HG03064 (cell line): ENCODE data around the gene MYBPC3.
"Not testable (repeated sequence)": the region's sequence is repeated elsewhere in the genome, so short reads cannot be mapped to it uniquely, and the experiment has no call there.

ENCODE experiments used
- ATAC-seq: cut with Tn5 transposase; IDR thresholded peaks from one replicate; pipeline ENCODE4 v1.9.1; 2021; ENCODE audit warnings: low read depth; ENCODE audit not compliant: unreplicated experiment

Gene MYBPC3

DNA sequence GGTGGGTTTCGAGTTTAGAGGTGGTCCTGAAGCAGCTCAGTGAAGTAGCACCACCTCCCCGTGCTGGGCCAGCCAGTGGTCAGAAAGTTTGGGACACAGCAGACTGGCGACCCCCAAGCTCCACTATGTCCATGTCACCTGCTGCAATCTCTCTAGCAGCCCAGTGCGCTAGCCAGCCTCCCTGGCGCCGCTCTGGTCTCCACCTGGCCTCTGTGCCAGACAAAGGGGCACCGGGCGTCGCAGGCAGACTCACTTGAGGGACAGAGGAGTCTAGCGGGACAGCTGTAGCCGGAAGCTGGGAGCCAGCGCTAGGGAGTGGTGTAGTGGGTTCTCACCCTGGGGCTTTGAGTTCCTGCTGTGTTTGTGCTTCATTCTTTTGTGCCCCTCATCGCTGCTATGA lies 25.5 kb downstream of the MYBPC3 start:
- no peak for ATAC-seq

DNA sequence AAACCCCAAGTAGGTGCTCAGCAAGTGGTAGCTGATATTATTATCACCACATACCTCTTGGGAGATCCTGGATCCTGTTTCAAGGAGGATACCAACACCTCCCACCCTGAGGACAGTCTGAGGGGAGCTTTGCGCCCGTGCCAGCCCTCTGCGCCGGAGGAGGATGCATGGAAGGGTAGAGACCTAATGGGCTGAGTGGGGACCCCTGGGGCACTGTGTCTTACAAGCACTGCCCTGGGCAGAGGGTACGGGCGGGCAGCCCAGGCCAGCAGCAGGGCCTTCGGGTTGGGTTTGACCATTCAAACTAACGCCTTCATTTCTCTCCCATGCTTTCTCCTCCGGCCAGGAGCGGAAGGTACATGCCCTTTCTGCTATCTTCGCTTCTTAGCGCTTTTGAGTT lies 26.3 kb downstream of the MYBPC3 start:
- no peak for ATAC-seq

DNA sequence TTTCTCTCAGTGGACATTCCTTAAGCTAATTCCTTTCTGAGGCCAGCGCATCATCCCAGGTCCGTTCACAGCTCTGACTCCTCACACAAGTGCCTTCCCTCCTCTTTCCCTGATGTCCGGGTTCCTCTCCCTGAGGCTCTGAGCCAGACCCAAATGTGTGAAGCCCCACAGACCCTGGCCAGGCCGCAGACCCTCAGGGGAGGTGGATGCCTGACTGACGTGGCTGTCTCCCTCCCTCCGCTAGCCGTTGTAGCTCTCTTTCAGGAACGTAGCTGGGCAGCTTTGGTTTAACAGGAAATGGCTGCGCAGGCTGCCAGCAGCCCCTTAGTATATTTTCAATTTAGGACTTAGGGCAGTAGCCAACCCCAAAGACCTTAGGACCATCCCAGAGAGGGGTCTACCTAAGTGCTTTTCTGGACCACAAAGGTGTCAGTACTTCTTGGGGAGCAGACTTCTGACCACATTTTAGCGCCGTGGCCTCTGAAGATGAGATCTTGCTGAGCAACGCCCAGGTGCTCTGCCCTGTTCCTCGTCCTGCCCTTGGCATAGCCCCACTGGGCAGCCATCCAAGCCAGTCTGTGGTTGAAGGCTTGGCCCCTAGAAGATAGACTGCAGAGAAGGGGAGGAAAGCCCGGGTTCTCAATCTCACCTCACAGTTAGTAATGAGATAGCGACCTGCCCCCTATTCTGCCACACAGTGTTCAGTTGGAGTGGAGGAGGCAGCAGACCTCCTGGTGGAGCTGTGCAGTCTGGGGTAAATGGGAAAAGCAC lies 27.0 kb downstream of the MYBPC3 start:
- ATAC-seq, result no peak

DNA sequence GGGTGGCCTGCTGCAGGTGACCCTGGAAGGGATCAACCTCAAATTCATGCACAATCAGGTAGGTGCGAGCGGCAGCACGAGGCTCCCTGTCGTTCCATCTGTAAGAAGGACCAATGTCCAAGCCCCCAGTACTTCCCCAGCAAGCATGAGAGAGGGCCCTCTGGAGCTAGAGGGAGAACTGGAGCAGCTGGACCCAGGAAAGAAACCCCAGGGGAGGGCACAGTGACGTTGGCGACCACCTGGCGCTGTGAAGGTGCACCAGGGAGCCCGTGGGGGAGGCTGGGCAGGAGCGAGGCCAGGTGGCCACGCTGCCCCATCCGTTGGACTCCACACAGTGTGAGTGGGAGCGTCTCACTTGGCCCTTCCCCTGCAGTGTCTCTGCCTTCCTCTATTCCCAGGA lies 28.0 kb downstream of the MYBPC3 start:
- no peak for ATAC-seq

DNA sequence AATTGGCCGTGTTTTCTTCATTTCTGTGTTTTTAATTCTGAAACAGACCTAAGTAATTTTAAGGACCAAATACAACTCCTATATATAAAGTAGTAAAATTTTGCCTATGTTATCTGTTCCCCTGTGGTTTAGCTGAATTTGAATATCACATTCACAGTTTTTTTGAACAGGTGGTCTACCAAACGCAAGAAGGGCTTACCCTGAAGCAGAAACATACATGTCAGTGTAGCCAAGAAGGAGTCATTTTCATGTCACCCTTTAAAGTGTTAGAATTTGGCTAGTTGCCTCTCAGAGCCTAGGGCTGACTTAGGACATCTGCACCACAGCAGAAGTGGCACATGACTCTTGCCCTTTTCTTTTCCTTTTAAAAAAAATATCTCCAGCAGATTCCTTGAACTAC lies 34.3 kb downstream of the MYBPC3 start:
- no peak for ATAC-seq

DNA sequence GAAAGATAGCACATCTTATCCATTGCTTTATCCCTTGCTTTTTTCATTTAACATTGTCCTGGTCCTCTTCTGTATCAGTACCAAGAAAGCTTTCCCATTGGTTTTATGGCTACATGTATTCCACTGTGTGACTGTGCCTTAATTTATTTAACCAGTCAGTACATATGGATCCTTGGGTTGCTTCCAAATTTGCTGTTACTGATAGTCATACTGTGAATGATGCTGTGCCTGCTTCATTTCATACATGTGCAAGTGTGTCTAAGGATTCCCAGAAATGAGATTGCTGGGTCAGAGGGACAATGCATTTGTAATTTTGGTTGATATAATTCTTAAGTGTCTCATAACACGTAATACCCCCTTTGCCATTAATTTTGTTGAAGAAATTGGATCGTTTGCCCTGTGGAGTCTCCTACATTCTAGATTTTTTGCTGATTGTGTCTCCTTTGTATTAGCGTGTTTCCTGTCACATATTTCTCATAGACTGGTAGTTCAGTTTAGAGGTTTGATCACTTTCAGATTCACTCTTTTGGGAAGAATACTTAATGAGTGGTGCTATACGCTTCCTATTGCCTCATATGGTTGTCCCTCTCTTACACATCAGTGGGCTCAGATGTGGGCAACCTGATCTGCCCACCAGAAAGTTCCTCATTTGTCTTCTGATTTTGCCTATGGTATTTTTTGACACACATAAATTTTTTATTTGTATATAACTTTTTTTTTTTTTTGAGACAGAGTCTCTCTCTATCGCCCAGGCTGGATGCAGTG lies 35.3 kb downstream of the MYBPC3 start:
- ATAC-seq, result peak; percentile 89

DNA sequence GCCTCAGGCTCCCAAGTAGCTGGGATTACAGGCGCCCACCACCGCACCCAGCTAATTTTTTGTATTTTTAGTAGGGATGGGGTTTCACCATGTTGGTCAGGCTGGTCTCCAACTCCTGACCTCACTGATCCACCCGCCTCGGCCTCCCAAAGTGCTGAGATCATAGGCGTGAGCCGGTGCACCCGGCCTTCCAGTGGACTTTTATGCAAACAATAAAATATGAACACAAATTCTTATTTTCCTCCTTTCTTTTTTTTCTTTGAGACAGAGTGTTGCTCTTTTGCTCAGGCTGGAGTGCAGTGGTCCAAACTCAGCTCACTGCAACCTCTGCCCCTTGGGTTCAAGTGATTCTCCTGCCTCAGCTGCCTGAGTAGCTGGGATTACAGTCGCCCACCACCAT lies 36.0 kb downstream of the MYBPC3 start:
- ATAC-seq, result not testable (repeated sequence)

DNA sequence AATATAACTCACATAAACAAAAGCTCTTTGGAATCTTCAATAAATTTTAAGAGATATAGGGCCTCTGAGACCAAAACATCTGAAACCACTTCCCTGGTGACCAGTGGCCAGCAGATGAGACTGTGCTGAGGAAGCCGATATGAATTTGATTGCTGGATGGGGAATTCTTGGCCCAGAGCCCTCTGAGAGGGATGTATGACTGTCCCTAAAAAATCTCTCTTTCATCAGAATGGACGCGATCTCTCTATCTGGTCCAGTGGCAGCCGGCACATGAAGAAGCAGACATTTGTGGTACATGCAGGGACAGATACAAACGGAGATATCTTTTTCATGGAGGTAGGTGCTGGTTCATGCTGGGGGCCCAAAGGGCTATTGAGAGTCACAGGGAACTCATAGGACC lies 37.5 kb downstream of the MYBPC3 start:
- no peak for ATAC-seq

DNA sequence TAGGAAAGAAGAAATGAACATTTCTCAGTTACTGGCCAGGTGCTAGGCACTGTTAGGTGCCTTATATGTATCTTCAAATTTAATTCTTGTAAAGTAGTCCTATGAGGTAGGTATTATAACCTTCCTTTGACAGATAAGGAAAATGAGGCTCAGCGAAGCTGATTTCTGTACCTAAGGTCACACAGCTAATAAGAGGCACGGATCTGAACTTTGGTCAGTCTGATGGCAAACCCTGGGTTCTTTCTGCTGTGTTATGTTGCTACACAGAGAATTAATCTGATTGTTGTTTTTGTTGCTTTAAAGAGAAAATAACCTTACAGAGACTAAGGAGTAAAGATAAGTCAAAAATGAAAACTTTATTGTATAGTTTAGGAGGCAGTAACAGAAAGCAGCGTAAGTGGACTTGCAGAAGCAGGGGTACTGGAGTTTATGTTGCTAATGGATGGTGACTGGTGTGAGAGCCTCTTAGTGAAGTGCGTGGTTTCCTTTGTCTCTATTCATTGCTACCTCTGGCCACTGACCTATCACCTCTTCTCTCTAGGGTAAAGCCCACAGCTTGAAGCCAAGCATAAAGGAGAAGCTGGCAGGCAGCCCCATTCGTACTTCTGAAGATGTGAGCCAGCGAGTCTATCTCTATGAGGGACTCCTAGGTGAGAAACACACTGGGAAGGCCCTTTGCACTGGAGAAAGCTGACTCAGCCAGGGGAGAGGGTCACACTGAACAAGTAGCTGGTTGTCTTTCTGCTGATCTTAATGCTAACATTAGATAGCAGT lies 44.3 kb downstream of the MYBPC3 start:
- no peak for ATAC-seq

DNA sequence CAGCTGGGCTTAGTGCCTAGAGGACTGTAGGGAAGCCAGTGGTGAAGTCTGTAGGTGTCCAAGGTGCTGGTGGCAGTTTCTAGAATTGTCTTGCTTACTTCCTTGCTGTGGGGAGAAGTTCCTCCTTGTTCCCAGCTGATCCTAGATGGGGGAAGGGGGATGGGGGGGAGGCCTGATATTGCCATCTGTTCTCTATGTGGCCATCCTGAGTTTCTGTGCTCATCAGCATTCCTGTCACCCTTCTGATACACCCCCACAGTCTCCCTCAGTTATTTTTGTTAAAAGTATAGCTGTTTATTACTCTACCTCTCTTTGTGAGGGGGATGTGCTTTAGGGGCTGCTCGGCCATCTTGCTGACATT lies 46.0 kb downstream of the MYBPC3 start:
- ATAC-seq, result no peak

DNA sequence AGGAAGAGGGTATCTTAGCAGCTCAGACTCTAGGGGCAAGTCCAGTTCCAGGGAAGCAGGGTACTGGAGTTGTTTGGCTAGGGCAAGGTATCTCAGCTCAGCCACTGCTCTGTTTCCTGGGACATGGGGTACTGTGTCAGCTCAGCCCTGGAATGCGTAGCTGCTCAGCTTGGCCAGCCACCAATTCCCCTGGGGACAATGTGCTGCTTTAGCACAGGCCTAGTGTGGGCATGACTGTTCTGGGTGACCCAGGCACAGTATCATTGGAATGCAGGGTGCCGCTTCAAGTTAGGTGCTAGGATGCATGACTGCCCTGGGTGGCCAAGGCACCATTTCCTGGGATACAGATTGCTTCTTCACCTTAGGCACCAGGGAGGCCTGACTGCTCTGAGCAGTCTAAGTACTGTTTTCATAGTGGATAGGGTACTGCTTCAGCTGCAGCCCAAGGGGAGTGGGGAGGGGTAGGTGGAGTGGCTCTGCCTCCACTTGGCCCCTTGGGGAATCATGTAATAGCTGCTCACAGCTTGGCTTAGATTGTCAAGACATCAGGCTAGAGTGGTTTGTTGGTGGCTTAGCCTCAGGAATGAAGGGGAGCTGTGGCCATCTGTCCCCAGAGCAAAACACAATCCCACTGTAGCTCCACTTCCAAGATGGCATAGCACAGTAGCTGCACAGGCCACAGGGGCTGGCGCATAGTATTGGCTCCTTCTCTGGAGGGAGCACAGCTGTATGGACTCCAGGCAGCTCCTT lies 46.6 kb downstream of the MYBPC3 start:
- ATAC-seq, result no peak

DNA sequence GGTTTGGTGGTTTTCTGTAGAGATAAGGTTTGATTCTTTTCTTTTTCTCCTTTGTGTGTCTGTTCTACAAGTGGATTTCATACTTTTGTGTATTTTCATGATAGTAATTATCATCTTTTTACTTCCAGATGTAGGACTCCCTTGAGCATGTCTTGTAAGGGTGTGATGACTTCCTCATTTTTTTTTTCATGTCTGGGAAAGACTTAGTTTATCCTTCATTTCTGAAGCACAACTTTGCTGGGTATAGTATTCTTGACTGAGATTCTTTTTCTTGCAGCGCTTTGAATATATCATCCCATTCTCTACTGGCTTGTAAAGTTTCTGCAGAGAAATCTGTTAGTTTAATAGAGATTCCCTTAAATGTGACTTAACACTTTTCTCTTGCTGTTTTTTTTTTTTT lies 49.6 kb downstream of the MYBPC3 start:
- ATAC-seq, result no peak

DNA sequence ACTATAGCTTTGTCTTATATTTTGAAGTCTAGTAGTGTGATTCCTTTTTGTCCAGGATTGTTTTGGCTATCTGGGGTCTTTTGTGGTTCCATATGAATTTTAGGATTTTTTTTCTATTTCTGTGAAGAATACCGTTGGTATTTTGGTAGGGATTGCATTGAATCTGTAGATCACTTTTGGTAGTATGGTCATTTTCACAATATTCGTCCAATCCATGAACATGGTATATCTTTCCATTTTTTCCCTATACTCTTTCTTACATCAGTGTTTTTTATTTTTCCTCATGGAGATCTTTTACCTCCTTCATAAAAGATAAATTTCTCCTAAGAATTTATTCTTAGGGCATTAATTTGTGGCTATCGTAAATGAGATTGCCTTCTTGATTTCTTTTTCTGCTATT lies 53.4 kb downstream of the MYBPC3 start:
- ATAC-seq, result no peak

DNA sequence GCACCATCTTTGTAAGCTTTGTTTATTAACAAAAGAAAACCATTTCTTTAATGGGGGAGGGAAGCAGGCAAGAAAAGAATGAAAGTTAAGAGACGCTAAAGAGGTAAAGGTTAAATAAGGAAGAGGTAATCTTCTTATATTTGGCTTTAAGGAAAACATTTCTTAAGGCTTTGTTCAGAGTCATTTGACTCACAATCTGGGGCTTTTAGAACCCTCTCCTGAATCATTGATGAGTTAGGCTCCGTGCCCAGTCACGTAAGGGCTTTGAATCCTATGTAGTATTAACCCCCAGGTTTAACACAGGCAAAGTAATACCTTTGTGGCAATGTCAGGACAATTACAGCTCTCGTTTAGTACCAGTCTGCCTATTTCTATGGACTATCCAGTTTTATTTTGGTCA lies 56.5 kb downstream of the MYBPC3 start:
- no peak for ATAC-seq

DNA sequence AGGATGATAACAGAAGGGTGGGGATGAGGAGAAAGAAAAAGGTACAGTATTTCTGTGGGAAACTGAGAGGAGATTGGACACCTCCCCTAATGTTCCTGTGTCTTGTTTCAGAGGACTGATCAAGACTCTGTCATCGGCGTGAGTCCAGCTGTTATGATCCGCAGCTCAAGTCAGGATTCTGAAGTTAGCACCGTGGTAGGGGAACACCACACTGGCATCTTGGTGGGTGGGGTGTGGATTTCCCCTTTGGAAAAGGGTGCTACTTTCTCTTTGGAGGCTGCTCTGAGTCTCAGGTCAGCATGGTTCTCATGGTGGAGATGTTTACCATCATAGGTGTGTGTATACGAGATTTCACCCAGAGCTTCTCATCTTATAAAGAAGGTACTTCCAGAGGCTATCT lies 57.1 kb downstream of the MYBPC3 start:
- ATAC-seq, result no peak

DNA sequence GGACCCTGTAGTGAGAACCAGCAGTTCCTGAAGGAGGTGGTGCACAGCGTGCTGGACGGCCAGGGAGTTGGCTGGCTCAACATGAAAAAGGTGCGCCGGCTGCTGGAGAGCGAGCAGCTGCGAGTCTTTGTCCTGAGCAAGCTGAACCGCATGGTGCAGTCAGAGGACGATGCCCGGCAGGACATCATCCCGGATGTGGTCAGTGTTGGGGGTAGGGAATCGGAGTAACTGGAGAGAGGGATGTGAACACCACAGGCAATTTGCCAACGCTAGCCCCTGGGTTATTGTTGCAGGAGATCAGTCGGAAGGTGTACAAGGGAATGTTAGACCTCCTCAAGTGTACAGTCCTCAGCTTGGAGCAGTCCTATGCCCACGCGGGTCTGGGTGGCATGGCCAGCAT lies 62.6 kb downstream of the MYBPC3 start:
- ATAC-seq, result no peak

DNA sequence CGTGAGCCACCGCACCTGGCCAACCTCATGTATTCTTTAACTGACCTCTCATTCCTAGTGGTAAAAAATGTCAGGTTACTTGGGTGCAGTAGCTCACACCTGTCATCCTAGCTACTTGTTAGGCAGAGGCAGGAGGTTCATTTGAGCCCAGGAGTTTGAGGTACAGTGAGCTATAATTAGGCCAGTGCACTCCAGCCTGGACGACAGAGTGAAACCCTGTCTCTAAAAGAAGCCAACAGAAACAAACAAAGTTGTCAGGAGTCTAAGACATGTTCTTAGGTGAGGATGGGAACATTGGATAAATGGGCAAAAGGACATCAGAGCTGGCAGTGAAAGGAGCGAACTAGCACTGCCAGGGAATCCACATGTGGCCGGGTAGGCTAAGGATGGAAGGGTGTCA lies 64.4 kb downstream of the MYBPC3 start:
- ATAC-seq, result no peak

DNA sequence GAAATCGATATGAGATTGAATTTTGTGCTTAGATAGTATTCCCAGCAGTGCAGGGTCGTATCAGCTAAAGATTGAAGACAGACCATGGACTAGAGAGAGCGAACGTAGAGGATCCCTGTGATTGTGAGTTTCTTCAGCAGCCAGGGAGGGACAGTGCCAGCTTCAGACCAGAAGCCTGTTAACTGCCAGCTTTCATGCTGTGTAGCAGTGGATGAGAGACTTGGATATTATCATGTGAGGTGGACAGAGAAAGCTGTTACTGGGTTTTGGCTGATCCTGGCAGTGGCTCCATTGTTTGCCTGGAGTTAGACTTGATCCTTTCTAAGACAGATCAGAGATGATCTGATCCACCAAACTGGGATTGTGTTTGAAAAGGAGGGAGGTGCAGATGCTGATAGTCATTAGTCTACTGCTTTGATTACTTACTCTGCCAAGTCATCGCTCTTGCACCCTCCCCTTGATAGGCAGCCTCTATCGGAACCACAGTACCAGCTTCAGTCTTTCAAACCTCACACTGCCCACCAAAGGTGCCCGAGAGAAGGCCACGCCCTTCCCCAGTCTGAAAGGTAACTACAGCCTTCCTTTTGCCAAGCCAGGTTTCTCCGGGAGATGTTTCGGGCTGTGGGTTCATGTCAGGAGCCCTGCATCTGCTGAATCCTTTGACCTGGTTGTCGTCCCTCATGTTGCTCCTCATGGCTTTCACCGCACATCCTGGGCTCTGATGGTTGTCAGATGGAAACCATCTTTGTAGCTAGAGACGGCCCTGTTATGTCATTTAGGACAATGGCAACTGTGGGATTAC lies 66.3 kb downstream of the MYBPC3 start:
- no peak for ATAC-seq

DNA sequence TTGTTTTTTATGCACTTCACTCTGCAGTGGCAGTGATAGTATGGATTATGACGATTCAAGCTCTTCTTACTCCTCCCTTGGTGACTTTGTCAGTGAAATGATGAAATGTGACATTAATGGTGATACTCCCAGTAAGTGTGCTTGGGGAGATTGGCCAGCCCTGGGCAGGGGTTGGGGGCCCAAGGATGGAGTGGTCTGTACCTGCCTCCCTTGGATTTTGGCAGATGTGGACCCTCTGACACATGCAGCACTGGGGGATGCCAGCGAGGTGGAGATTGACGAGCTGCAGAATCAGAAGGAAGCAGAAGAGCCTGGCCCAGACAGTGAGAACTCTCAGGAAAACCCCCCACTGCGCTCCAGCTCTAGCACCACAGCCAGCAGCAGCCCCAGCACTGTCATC lies 68.4 kb downstream of the MYBPC3 start:
- ATAC-seq, result no peak

DNA sequence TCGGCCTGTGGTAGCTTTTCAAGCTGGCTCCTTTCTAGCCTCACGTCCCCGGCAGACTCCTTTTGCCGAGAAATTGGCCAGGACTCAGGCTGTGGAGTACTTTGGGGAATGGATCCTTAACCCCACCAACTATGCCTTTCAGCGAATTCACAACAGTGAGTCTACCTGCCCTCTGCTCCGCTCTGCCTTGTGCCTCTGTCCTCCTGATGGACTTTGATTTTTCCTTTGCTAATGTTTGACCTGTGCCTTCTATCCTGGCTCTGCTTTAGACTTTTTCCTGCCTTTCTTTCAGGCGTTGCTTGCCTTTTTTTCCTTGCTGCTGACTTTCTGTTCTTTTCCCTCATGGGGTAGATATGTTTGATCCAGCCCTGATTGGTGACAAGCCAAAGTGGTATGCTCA lies 70.0 kb downstream of the MYBPC3 start:
- no peak for ATAC-seq
